ENCODE results near the gene GADD45G. TPM values are rescaled to one million over a fixed set of nuclear protein-coding genes. Genes with fewer than 3 reads are reported as not detected.

Gene GADD45G
- polyA plus RNA-seq, 1 of the 3 experiments (the other 2 are of a cell fraction) = 1.3 TPM

GRCh38 chr9:89577363-89577762, 27.4 kb upstream of the GADD45G start:
- H3K36me3 ChIP-seq (replicated peaks in 1 of 2; ENCODE audit: control insufficient read depth in 1 of 2, insufficient read depth in 2 of 2, low read length in 1 of 2) = no peaks in the 10 kb centered on the region
- no peak overlapping the region for H3K4me2 ChIP-seq
- TF ChIP-seq USF2 (IDR thresholded peaks at IDR 0.05; ENCODE audit: borderline replicate concordance, low read depth, low read length) = no peak
- TF ChIP-seq FOXJ3 (CRISPR knock-in tag; IDR thresholded peaks at IDR 0.05) = no peak
- TF ChIP-seq ZBTB33 (IDR thresholded peaks at IDR 0.05; ENCODE audit: borderline replicate concordance, low read depth) = no peak
- no peak for TF ChIP-seq CTCF (IDR thresholded peaks at IDR 0.05)
- no peak for TF ChIP-seq YY1 (IDR thresholded peaks at IDR 0.05; ENCODE audit: low read depth)
- no peak overlapping the region for H3K9ac ChIP-seq
- 9% methylated on average over 3 of the region's 3 CpGs for WGBS (ENCODE audit: low lambda C conversion rate)
- no peaks in the 10 kb centered on the region for H3F3A ChIP-seq (replicated peaks; ENCODE audit: insufficient read depth)
- no peaks in the 10 kb centered on the region for H3K9me2 ChIP-seq
- POLR2A ChIA-PET = no interaction called here
- H3K4me1 ChIP-seq (ENCODE audit: control insufficient read depth in 1 of 2, insufficient read depth in 2 of 2, low read depth in 1 of 2, low read length in 1 of 2) = no peaks in the 10 kb centered on the region
- H4K20me1 ChIP-seq (ENCODE audit: insufficient read depth) = no peaks in the 10 kb centered on the region
- no peak for DNase-seq
- H3K27me3 ChIP-seq (ENCODE audit: insufficient read depth) = peaks cover 5% of the 10 kb centered on the region; the same call in 1 of the 2 replicates
- no peaks in the 10 kb centered on the region for H3K9me3 ChIP-seq
- H2AFZ ChIP-seq (ENCODE audit: low read depth) = no peak overlapping the region
- no peak overlapping the region for H3K27ac ChIP-seq (ENCODE audit: low read depth in 2 of 2, low read length in 1 of 2)
- no peaks in the 10 kb centered on the region for H3K79me2 ChIP-seq (ENCODE audit: insufficient read depth)
- no peak overlapping the region for H3K4me3 ChIP-seq (ENCODE audit: low read depth in 2 of 2, low read length in 1 of 2)
- CTCF ChIA-PET = interaction anchor here (1.0 to 4.1 kb wide), 9 partner anchors 9 to 1294 kb away, joined by 4 to 21 read pairs (median 7); no protein-coding TSS in a partner anchor

- H3K4me2 ChIP-seq = no peak overlapping the region
- no peak overlapping the region for H2AFZ ChIP-seq (ENCODE audit: low read depth)
- H3K27me3 ChIP-seq (ENCODE audit: insufficient read depth) = no peaks in the 10 kb centered on the region
- DNase-seq = no peak
- TF ChIP-seq CHD2 (IDR thresholded peaks at IDR 0.05; ENCODE audit: low read length, partially characterized antibody) (no peak), NRF1 (IDR thresholded peaks at IDR 0.05; ENCODE audit: low read depth, low read length) (no peak), TAF1 (IDR thresholded peaks at IDR 0.05; ENCODE audit: borderline replicate concordance, low read depth, low read length) (no peak), RFX5 (IDR thresholded peaks at IDR 0.05; ENCODE audit: low read length) (no peak), TEAD4 (IDR thresholded peaks at IDR 0.05; ENCODE audit: borderline replicate concordance, insufficient read depth) (no peak), TCF12 (IDR thresholded peaks at IDR 0.05) (no peak), SMC3 (IDR thresholded peaks at IDR 0.05; ENCODE audit: low read depth, low read length) (no peak), NFIC (IDR thresholded peaks at IDR 0.05; ENCODE audit: borderline replicate concordance) (no peak)
- H3K4me3 ChIP-seq (ENCODE audit: low read depth in 2 of 2, low read length in 1 of 2) = no peak overlapping the region
- no peaks in the 10 kb centered on the region for H3F3A ChIP-seq (replicated peaks; ENCODE audit: insufficient read depth)
- no peaks in the 10 kb centered on the region for H3K36me3 ChIP-seq (replicated peaks in 1 of 2; ENCODE audit: control insufficient read depth in 1 of 2, insufficient read depth in 2 of 2, low read length in 1 of 2)
- H3K79me2 ChIP-seq (ENCODE audit: insufficient read depth) = no peaks in the 10 kb centered on the region
- no peak overlapping the region for H3K9ac ChIP-seq
- H3K27ac ChIP-seq (ENCODE audit: low read depth in 2 of 2, low read length in 1 of 2) = no peak overlapping the region
- no peaks in the 10 kb centered on the region for H4K20me1 ChIP-seq (ENCODE audit: insufficient read depth)
- no peaks in the 10 kb centered on the region for H3K4me1 ChIP-seq (ENCODE audit: control insufficient read depth in 1 of 2, insufficient read depth in 2 of 2, low read depth in 1 of 2, low read length in 1 of 2)
- ChIA-PET CTCF (interaction anchor here (0.8 kb wide), 1 partner anchor 18 kb away, joined by 4 read pairs; no protein-coding TSS in a partner anchor), POLR2A (no interaction called here)
- no peaks in the 10 kb centered on the region for H3K9me3 ChIP-seq
- no peaks in the 10 kb centered on the region for H3K9me2 ChIP-seq
- WGBS (ENCODE audit: low lambda C conversion rate) = 48% methylated on average over 6 of the region's 12 CpGs
Measured at GRCh38 chr9:89579741-89580385, 24.9 kb upstream of the GADD45G start.
